ENCODE results near the gene TRNAU1AP.

Gene TRNAU1AP

GRCh38 chr1:28602536-28603439 lies 49.9 kb downstream of the TRNAU1AP start:
- Histone ChIP-seq H3K9me3 (ENCODE audit: control insufficient read depth in 5 of 5, low read length in 5 of 5) (no peaks in the 10 kb centered on the region), H3K27ac (ENCODE audit: low read depth, low read length) (peak overlapping the region; percentile 43), H3K4me3 (ENCODE audit: low read depth in 1 of 5, low read length in 5 of 5) (no peak overlapping the region), H3K4me1 (ENCODE audit: control insufficient read depth in 5 of 5, insufficient read depth in 5 of 5, low read length in 5 of 5) (no peaks in the 10 kb centered on the region), H3K27me3 (ENCODE audit: control insufficient read depth in 5 of 5, insufficient read depth in 4 of 5, low read length in 5 of 5) (no peaks in the 10 kb centered on the region), H3K9ac (ENCODE audit: low read length in 5 of 5) (peak overlapping the region in 1 of 5 donors; percentile 10), H3K36me3 (ENCODE audit: control insufficient read depth in 5 of 5, insufficient read depth in 5 of 5, low read length in 5 of 5) (peaks cover 6 to 54% (median 43%) of the 10 kb centered on the region in 5 donors)

DNA sequence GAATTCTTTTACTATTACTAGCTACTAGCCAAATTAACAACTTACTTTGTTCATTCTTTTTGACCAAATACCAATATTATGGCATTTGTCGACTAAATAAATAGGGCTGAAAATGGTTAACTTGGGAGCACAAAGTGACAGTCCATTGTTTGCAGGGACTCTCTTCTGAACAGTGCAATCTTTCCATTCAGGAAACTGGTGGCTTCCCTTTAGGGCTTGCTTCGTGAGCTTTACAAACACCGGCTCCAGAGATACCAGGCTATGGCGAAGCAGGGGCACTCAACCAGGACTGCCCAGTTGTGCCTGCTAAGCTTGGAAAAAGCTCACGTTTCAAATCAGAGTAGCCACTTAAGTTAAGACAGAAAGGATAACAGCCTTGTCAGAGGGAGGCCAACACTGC lies 51.5 kb downstream of the TRNAU1AP start:
- no peak overlapping the region for H3K4me3 ChIP-seq (ENCODE audit: low read depth in 1 of 5, low read length in 5 of 5)
- no peak overlapping the region for H3K9ac ChIP-seq (ENCODE audit: low read length in 5 of 5)
- H3K36me3 ChIP-seq (ENCODE audit: control insufficient read depth in 5 of 5, insufficient read depth in 5 of 5, low read length in 5 of 5), result peaks cover 6 to 65% (median 44%) of the 10 kb centered on the region in 5 donors
- no peak overlapping the region for H3K27ac ChIP-seq (ENCODE audit: low read depth, low read length)
- H3K27me3 ChIP-seq (ENCODE audit: control insufficient read depth in 5 of 5, insufficient read depth in 4 of 5, low read length in 5 of 5), result no peaks in the 10 kb centered on the region
- no peaks in the 10 kb centered on the region for H3K4me1 ChIP-seq (ENCODE audit: control insufficient read depth in 5 of 5, insufficient read depth in 5 of 5, low read length in 5 of 5)
- no peaks in the 10 kb centered on the region for H3K9me3 ChIP-seq (ENCODE audit: control insufficient read depth in 5 of 5, low read length in 5 of 5)

DNA sequence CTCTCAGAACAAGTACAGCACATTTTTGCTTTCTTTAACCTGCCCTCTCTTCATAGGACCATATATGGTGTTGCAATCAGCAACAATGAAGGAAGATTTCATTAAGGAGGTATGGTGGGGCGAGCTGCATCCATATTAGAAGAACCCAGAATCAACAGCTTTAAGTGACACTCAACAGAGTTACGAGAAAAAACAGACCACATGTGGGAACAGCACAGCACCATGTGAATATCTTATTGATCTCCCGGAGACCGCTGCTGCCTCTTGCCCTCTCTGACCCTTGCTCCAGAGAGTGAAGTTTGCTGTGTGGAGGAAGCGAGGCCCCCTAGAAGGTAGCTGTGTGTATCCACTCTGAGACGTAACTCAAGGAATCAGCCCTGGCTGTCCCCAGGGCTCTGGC lies 52.1 kb downstream of the TRNAU1AP start:
- Histone ChIP-seq H3K36me3 (ENCODE audit: control insufficient read depth in 5 of 5, insufficient read depth in 5 of 5, low read length in 5 of 5) (peaks cover 6 to 71% (median 44%) of the 10 kb centered on the region in 5 donors), H3K27me3 (ENCODE audit: control insufficient read depth in 5 of 5, insufficient read depth in 4 of 5, low read length in 5 of 5) (no peaks in the 10 kb centered on the region), H3K4me3 (ENCODE audit: low read depth in 1 of 5, low read length in 5 of 5) (no peak overlapping the region), H3K9ac (ENCODE audit: low read length in 5 of 5) (no peak overlapping the region), H3K27ac (ENCODE audit: low read depth, low read length) (no peak overlapping the region), H3K4me1 (ENCODE audit: control insufficient read depth in 5 of 5, insufficient read depth in 5 of 5, low read length in 5 of 5) (no peaks in the 10 kb centered on the region), H3K9me3 (ENCODE audit: control insufficient read depth in 5 of 5, low read length in 5 of 5) (no peaks in the 10 kb centered on the region)

DNA sequence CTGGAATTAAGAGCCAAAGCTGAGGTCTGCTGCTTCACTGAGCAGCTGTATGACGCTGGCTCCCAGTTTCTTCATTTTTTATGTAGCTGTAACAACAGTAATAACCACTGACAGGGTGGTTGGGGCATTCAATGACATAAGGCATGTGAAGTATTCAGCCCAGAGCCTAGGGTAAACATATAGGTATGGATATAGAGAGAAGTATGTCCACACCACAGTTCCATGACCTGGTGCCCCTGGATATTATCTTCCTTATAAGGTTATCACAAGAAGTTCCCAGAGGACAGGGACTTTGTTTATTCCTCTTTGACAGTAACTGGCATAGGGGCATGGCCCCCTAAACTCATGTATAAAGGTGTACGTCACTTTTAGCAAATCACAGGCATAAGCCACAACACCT lies 53.9 kb downstream of the TRNAU1AP start:
- Histone ChIP-seq H3K4me3 (ENCODE audit: low read depth in 1 of 5, low read length in 5 of 5) (no peak overlapping the region), H3K27me3 (ENCODE audit: control insufficient read depth in 5 of 5, insufficient read depth in 4 of 5, low read length in 5 of 5) (no peaks in the 10 kb centered on the region), H3K9ac (ENCODE audit: low read length in 5 of 5) (no peak overlapping the region), H3K4me1 (ENCODE audit: control insufficient read depth in 5 of 5, insufficient read depth in 5 of 5, low read length in 5 of 5) (no peaks in the 10 kb centered on the region), H3K9me3 (ENCODE audit: control insufficient read depth in 5 of 5, low read length in 5 of 5) (no peaks in the 10 kb centered on the region), H3K27ac (ENCODE audit: low read depth, low read length) (no peak overlapping the region), H3K36me3 (ENCODE audit: control insufficient read depth in 5 of 5, insufficient read depth in 5 of 5, low read length in 5 of 5) (peaks cover 13 to 84% (median 52%) of the 10 kb centered on the region in 5 donors)

GRCh38 chr1:28613175-28613574 lies 60.3 kb downstream of the TRNAU1AP start:
- no peaks in the 10 kb centered on the region for H3K4me1 ChIP-seq (ENCODE audit: control insufficient read depth in 5 of 5, insufficient read depth in 5 of 5, low read length in 5 of 5)
- no peak overlapping the region for H3K4me3 ChIP-seq (ENCODE audit: low read depth in 1 of 5, low read length in 5 of 5)
- no peaks in the 10 kb centered on the region for H3K9me3 ChIP-seq (ENCODE audit: control insufficient read depth in 5 of 5, low read length in 5 of 5)
- no peaks in the 10 kb centered on the region for H3K27me3 ChIP-seq (ENCODE audit: control insufficient read depth in 5 of 5, insufficient read depth in 4 of 5, low read length in 5 of 5)
- no peak overlapping the region for H3K27ac ChIP-seq (ENCODE audit: low read depth, low read length)
- peaks cover 27 to 71% (median 43%) of the 10 kb centered on the region in 5 donors for H3K36me3 ChIP-seq (ENCODE audit: control insufficient read depth in 5 of 5, insufficient read depth in 5 of 5, low read length in 5 of 5)
- no peak overlapping the region for H3K9ac ChIP-seq (ENCODE audit: low read length in 5 of 5)

Measured in subcutaneous abdominal adipose tissue (tissue), 5 donors.